AG09319 (cell line): Measurements from ENCODE around the gene MICAL2.

Source experiments
- DNase-seq: peaks from one replicate; pipeline ENCODE4 v3.0.0-alpha.2; 2010; ENCODE audit warnings: low read depth; ENCODE audit errors: extremely low read depth
- TF ChIP-seq, protein P1 (sequence below): IDR thresholded peaks from 2 replicates; pipeline ENCODE4 v1.5.1; 2011; ENCODE audit warnings: low read depth, mild to moderate bottlenecking, inconsistent platforms, low read length, moderate library complexity

MICAL2 gene

DNA sequence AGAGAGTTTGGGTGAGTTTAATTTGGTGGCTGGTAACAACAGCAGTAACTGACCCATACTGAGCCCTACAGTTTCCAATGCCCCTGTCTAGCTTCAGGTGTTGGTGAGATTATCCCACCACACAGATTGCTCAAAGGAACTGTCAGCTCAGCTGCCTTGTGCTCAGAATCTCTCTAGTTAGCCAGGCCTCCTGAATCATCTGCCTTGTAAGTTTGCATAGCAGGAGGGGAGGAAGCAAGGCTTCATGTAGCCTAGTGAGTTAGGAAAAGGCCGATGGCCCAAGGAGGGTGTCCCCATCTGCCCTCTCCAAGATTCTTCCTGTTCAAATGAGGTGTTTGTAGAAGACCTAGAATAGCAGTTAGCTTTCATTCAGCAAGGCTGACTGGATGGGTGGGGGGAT lies 74.3 kb downstream of the MICAL2 start:
- no peak for DNase-seq

DNA sequence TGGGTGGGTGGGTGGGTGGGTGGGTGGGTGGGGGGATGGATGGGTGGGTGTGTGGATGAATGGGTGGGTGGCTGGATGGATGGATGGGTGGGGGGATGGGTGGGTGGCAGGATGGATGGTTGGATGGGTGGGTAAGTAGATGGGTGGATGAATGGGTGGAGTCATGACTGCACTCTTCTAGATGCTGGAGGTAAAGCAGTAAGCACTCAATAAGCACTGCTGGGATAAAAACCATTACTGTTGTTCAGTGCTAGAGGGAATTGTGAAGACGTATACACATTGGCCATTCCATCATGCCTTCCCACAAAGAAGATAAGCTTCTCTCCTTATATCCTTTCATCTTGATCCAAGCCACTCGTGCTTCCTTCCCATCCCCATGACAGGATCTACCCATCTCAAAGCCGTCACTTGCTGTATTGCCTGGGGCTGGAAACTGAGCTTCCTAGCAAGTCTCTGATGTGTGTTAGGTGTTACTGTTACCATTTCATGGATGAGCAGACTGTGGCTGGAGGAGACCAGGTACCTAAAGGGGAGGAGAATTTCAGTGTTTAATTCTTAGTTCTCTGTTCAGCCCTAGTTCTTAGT lies 74.8 kb downstream of the MICAL2 start:
- DNase-seq, result no peak
- TF ChIP-seq, protein P1, sequence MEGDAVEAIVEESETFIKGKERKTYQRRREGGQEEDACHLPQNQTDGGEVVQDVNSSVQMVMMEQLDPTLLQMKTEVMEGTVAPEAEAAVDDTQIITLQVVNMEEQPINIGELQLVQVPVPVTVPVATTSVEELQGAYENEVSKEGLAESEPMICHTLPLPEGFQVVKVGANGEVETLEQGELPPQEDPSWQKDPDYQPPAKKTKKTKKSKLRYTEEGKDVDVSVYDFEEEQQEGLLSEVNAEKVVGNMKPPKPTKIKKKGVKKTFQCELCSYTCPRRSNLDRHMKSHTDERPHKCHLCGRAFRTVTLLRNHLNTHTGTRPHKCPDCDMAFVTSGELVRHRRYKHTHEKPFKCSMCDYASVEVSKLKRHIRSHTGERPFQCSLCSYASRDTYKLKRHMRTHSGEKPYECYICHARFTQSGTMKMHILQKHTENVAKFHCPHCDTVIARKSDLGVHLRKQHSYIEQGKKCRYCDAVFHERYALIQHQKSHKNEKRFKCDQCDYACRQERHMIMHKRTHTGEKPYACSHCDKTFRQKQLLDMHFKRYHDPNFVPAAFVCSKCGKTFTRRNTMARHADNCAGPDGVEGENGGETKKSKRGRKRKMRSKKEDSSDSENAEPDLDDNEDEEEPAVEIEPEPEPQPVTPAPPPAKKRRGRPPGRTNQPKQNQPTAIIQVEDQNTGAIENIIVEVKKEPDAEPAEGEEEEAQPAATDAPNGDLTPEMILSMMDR, result no peak

More for the DNA sequence above, 74.3 kb downstream of the MICAL2 start:
- TF ChIP-seq, protein P1, result no peak

DNA sequence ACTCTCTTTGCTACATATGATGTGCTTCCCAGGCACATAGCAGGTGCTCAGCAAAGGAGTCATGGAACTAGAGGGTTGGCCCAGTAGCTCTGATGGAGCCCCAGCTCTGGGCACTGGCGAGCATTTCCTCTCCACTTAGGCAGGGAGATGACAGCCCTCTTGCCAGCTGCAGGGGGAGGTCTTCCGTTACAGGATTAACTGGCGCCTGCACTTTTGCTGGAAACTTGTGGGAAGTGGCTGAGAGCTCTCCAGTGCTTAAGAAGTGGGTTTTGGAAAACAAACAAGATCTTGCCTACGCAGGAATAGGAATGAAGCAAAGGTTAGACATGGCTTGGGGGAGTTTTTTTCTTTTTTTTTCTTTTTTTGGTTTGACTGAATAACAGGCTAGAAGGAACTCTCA lies 75.5 kb downstream of the MICAL2 start:
- TF ChIP-seq, protein P1, result no peak
- no peak for DNase-seq

DNA sequence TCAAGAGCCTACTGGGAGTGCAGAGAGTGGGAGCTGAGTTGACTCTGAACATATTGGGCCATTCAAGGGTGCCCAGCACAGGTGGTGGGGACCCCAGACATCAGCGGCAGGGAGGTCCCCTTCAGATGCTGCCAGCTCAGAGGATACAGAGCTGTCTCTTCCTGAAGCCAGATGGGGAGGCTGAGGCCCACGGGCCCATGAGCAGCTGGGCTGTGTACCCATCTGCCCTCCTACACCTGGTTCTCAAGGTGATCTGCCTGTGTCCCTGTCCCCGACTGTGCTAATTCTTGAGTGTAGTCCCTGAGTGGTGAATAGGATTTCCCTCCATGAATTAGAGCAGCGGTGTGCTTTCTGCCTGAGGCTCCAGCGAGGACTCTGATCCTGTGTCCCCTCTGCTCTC lies 76.3 kb downstream of the MICAL2 start:
- TF ChIP-seq, protein P1, result no peak

DNA sequence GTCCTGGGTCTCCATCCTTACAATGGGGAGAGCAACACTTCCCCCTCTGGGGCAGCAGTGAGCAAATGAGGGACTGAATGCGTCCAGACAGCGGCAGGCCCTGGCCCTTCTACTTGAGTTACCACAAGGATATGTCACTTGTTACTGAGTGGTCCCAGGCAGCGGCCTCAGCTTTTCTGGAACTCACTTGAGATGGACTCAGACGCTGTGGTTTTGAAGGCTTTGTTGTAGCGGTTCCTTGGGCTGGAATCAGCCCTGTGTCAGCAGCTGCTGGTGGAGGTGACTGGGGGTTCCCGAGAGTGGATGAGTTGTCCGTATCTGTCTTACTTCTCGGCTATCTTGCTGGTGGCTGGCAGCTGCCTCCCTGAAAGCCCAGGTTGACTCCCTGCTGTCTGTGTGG lies 77.0 kb downstream of the MICAL2 start:
- DNase-seq, result no peak
- TF ChIP-seq, protein P1, result no peak

More for the DNA sequence above, 76.3 kb downstream of the MICAL2 start:
- DNase-seq, result no peak

DNA sequence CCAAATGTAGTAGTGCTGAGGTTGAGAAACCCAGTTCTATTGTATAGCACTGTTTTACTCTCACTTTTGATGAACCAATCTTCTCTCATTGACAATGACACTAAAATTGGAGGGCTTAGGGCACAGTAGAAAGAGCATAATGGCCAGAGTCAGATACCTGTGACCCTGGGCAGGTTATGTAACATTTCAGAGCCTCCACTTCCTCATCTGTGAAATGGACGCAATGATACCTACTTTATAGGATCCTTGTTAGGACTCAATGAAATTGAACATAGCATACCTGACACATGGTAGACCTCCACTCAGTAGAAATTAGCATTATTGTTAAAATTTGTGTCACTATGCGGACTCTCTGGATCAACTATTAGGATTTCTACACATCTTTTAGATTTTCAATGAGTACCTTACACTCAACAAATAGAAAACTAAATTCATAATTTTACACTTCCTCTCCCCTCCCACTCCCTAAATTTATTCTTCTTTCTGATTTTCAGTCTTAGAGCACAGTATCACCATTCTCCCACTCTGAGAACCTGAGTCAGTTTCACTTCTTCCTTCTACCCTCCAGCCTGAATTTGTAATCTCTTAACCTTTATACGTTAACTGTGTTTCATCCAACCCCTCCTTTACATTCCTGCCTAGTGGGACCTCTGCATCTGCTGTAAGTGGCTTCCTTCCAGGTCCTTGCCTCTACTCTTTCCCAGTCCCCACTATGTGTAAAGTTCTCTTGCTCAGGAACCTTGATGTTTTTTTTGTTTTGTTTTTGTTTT lies 78.3 kb downstream of the MICAL2 start:
- DNase-seq, result no peak
- TF ChIP-seq, protein P1, result no peak

DNA sequence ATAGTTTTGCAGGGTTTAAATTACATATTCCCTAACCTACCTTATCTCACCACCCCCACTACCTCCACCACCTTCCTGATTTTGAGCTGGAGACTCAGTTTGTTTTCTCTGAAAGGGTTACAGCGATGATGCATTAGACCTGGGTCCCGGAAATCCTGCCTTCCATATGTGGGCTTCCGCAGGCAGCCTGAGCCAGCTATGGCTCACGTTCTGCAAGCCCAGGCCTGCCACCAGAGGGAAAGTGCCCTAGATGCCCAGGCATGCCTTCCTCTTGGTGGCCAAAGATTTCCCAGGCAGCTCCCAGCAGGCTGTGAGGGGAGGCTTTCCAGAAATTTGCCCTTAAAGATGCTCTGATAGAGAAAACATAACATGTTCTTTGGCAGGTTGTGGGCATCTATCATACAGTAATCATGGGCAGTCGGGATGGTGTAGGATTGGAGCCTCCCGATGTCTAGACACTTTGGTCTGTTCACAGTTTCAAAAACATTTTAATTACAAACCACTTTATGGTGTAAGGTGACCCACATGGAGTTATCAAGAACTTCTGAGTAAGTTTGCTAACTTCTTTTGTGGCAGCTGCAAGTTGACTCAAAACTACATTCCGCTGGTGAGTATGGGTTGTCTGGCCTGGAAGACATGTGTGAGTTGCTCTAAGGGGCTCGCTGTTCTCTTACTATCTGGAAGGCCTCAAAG lies 79.3 kb downstream of the MICAL2 start:
- TF ChIP-seq, protein P1, result no peak
- no peak for DNase-seq
